ENCODE measurements around the gene SPEF1. TPM values are rescaled to one million over a fixed set of nuclear protein-coding genes. Genes with fewer than 3 reads are reported as not detected.

SPEF1 gene
- total RNA-seq, 2 donors from 2014 or later: 0.35 to 0.44 TPM

- peaks cover 11% of the 10 kb centered on the region for H3K27me3 ChIP-seq (ENCODE audit: control insufficient read depth, insufficient read depth, low read length, poor library complexity, severe bottlenecking)
- Mint-ChIP-seq H3K27me3 (ENCODE audit: insufficient read depth) (peaks cover 26% of the 10 kb centered on the region), H3K4me1 (peaks cover 17% of the 10 kb centered on the region), H3K36me3 (ENCODE audit: low read depth) (no peaks in the 10 kb centered on the region), H3K9me3 (no peaks in the 10 kb centered on the region), H3K27ac (no peak overlapping the region), H3K4me3 (no peak overlapping the region)
- H3K4me1 ChIP-seq (ENCODE audit: control insufficient read depth, insufficient read depth, low read length): peaks cover 13% of the 10 kb centered on the region
- H3K36me3 ChIP-seq (ENCODE audit: control insufficient read depth, insufficient read depth, low read length): no peaks in the 10 kb centered on the region
- DNase-seq: peak; percentile 58
- H3K4me3 ChIP-seq (ENCODE audit: low read length): no peak overlapping the region
- H3K27ac ChIP-seq (ENCODE audit: low read depth, low read length): peak overlapping the region; percentile 32
- 77 to 79% methylated on average over 7 of the region's 7 CpGs for WGBS, 2 experiments (ENCODE audit: insufficient coverage in 1 of 2, insufficient read length in 1 of 2)
- TF ChIP-seq CTCF (conservative IDR thresholded peaks at IDR 0.05): no peak
- no peaks in the 10 kb centered on the region for H3K9me3 ChIP-seq (ENCODE audit: control insufficient read depth, low read length)
- no peak overlapping the region for H3K9ac ChIP-seq (ENCODE audit: extremely low read depth, low read length, poor library complexity, severe bottlenecking)
Measured at GRCh38 chr20:3741836-3742458, 39.3 kb downstream of the SPEF1 start.

DNA sequence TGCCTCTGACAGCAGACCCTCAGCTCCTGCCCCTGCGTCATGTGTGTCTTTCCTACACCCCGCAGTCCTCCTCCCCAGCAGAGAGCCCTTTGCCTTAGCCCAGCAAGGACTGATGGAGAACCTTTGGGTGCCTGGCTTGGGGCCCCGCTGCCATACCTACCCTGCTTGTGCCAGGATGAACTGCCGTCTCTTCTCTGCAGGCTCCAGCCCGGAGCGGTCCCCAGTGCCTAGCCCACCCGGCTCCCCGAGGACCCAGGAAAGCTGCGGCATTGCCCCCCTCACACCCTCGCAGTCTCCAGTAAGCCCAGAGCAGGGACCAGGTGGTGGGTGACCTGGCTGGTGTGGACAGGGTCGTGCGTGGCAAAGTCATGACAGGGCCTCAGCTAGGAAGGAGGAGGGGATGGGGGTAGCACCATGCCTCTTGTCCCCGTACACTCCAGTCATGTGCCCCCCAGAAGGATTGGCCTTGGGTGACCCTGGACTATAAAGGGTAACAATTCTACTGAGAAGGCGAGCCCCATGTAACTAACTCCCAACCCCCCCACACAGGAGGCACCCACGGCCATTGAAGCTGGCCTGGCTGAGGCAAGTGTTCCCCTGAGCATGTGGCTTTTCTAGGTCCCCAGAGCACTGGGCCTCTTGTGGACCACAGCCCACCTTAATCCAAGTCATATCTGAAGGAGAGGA, 40.5 kb downstream of the SPEF1 start:
- Mint-ChIP-seq H3K27ac (no peak overlapping the region), H3K4me1 (peaks cover 17% of the 10 kb centered on the region), H3K4me3 (no peak overlapping the region), H3K9me3 (no peaks in the 10 kb centered on the region), H3K36me3 (ENCODE audit: low read depth) (no peaks in the 10 kb centered on the region), H3K27me3 (ENCODE audit: insufficient read depth) (peaks cover 15% of the 10 kb centered on the region)
- Histone ChIP-seq H3K4me3 (ENCODE audit: low read length) (no peak overlapping the region), H3K27me3 (ENCODE audit: control insufficient read depth, insufficient read depth, low read length, poor library complexity, severe bottlenecking) (peaks cover 10% of the 10 kb centered on the region), H3K27ac (ENCODE audit: low read depth, low read length) (no peak overlapping the region), H3K9ac (ENCODE audit: extremely low read depth, low read length, poor library complexity, severe bottlenecking) (no peak overlapping the region), H3K4me1 (ENCODE audit: control insufficient read depth, insufficient read depth, low read length) (peaks cover 13% of the 10 kb centered on the region), H3K36me3 (ENCODE audit: control insufficient read depth, insufficient read depth, low read length) (no peaks in the 10 kb centered on the region), H3K9me3 (ENCODE audit: control insufficient read depth, low read length) (no peaks in the 10 kb centered on the region)
- WGBS, 2 experiments (ENCODE audit: insufficient coverage in 1 of 2, insufficient read length in 1 of 2): 78 to 96% methylated on average over 3 to 15 of the region's 15 CpGs
- no peak for TF ChIP-seq CTCF (conservative IDR thresholded peaks at IDR 0.05)
- no peak for DNase-seq

GRCh38 chr20:3739926-3740451, 41.3 kb downstream of the SPEF1 start:
- H3K27ac ChIP-seq (ENCODE audit: low read depth, low read length): no peak overlapping the region

More at GRCh38 chr20:3739926-3740451, 41.3 kb downstream of the SPEF1 start:
- Mint-ChIP-seq H3K9me3 (no peaks in the 10 kb centered on the region), H3K27me3 (ENCODE audit: insufficient read depth) (peaks cover 8% of the 10 kb centered on the region), H3K27ac (no peak overlapping the region), H3K4me3 (no peak overlapping the region), H3K4me1 (peaks cover 17% of the 10 kb centered on the region), H3K36me3 (ENCODE audit: low read depth) (no peaks in the 10 kb centered on the region)
- Histone ChIP-seq H3K4me1 (ENCODE audit: control insufficient read depth, insufficient read depth, low read length) (peaks cover 13% of the 10 kb centered on the region), H3K9ac (ENCODE audit: extremely low read depth, low read length, poor library complexity, severe bottlenecking) (no peak overlapping the region), H3K9me3 (ENCODE audit: control insufficient read depth, low read length) (no peaks in the 10 kb centered on the region), H3K27me3 (ENCODE audit: control insufficient read depth, insufficient read depth, low read length, poor library complexity, severe bottlenecking) (peaks cover 10% of the 10 kb centered on the region), H3K36me3 (ENCODE audit: control insufficient read depth, insufficient read depth, low read length) (no peaks in the 10 kb centered on the region), H3K4me3 (ENCODE audit: low read length) (no peak overlapping the region)
- 90 to 100% methylated on average over 1 to 6 of the region's 7 CpGs for WGBS, 2 experiments (ENCODE audit: insufficient coverage in 1 of 2, insufficient read length in 1 of 2)
- DNase-seq: no peak
- TF ChIP-seq CTCF (conservative IDR thresholded peaks at IDR 0.05): no peak
